HepG2 (cell line): ENCODE results near the gene MAEA. TPM values are rescaled to one million over a fixed set of nuclear protein-coding genes. Genes with fewer than 3 reads are reported as not detected.

Source experiments
- ATAC-seq: fragments of 200-7000 bp; cut with Tn5 transposase; 3 replicates; pipeline ENCODE4 v1.9.1; 2020; ENCODE audit warnings: mild to moderate bottlenecking, moderate library complexity
- BruUV-seq: library from RNA; stranded (reverse); fragments of 400-500 nt; replicated peaks from 2 replicates; lab custom pipeline; 2021; lab: Mats Ljungman, UMichigan
- CTCF ChIA-PET: fragments of 300-600 bp; formaldehyde crosslinking; extraction: SDS; loops from one replicate; lab custom pipeline; 2021; ENCODE audit warnings: low total read pairs, inconsistent platforms, low intra/inter-chr PET ratio; lab: Yijun Ruan, JAX
- POLR2A ChIA-PET: fragments of 350-600 bp; sonication (Branson Sonifier 250); formaldehyde crosslinking; loops from one replicate; lab custom pipeline; 2020; ENCODE audit warnings: antibody characterized with exemption, inconsistent platforms; lab: Yijun Ruan, JAX
- DNase-seq: peaks from one replicate; pipeline ENCODE4 v3.0.0-alpha.2; 2015; ENCODE audit warnings: low spot score
- FAIRE-seq: peaks from 3 replicates; lab custom pipeline; 2011; peaks lifted over from hg19 to GRCh38; lab: Jason Lieb, UNC
- H2AFZ ChIP-seq: one replicate; pipeline ENCODE4 v1.6.1; 2011; ENCODE audit warnings: low read length, inconsistent platforms
- H3K27ac ChIP-seq: fragments of 300-600 bp; 3 replicates; pipeline ENCODE4 v1.8.0; 2011; ENCODE audit warnings: mixed run types, mild to moderate bottlenecking, mixed read lengths, low read length, inconsistent platforms; ENCODE audit not compliant: insufficient read depth; ENCODE audit errors: extremely low read length
- H3K27me3 ChIP-seq, 2 experiments: fragments of 200-600 bp in 1 of 2; 2 replicates in 1 of 2; 3 replicates in 1 of 2; pipeline versions ENCODE4 v1.6.0 to v1.8.0; 2011; ENCODE audit warnings: low read length in 2 of 2, mild to moderate bottlenecking in 2 of 2, moderate library complexity in 2 of 2, inconsistent platforms in 1 of 2; ENCODE audit not compliant: insufficient read depth in 2 of 2, control insufficient read depth in 1 of 2
- H3K36me3 ChIP-seq, 2 experiments: fragments of 200-600 bp in 1 of 2; replicated peaks in 1 of 2; 2 replicates in 1 of 2; 3 replicates in 1 of 2; pipeline versions ENCODE4 v1.5.1 to v1.8.0; 2011; ENCODE audit warnings: low read length in 2 of 2, inconsistent platforms in 1 of 2; ENCODE audit not compliant: insufficient read depth in 2 of 2, control insufficient read depth in 1 of 2
- H3K4me1 ChIP-seq: 2 replicates; pipeline ENCODE4 v1.5.1; 2012; ENCODE audit warnings: low read length, inconsistent platforms; ENCODE audit not compliant: insufficient read depth
- H3K4me2 ChIP-seq: 2 replicates; pipeline ENCODE4 v1.6.0; 2011; ENCODE audit warnings: low read depth, low read length, inconsistent platforms
- H3K4me3 ChIP-seq, 3 experiments: fragments of 200-600 bp in 1 of 3; sonication (generic), shearing (Covaris generic) in 1 of 3; replicated peaks in 1 of 3; 2 replicates each; pipeline ENCODE4 v1.5.1; 2011 to 2016; ENCODE audit warnings: low read length in 3 of 3, inconsistent platforms in 2 of 3, low read depth in 2 of 3, mild to moderate bottlenecking in 2 of 3, control low read depth in 1 of 3, mixed read lengths in 1 of 3; ENCODE audit not compliant: insufficient read depth in 1 of 3
- H3K79me2 ChIP-seq: one replicate; pipeline ENCODE4 v1.6.1; 2011; ENCODE audit warnings: low read length, inconsistent platforms; ENCODE audit not compliant: insufficient read depth
- H3K9ac ChIP-seq: 2 replicates; pipeline ENCODE4 v1.6.0; 2011; ENCODE audit warnings: mild to moderate bottlenecking, low read depth, low read length, inconsistent platforms; ENCODE audit not compliant: insufficient read depth
- H3K9me3 ChIP-seq: 2 replicates; pipeline ENCODE4 v1.5.1; 2012; ENCODE audit warnings: mild to moderate bottlenecking, low read length
- H4K20me1 ChIP-seq: 2 replicates; pipeline ENCODE4 v1.6.0; 2011; ENCODE audit warnings: inconsistent platforms, mild to moderate bottlenecking, low read length, moderate library complexity; ENCODE audit not compliant: insufficient read depth
- ARNTL ChIP-seq: sonication (generic); formaldehyde crosslinking; IDR thresholded peaks from 2 replicates; pipeline ENCODE4 v1.4.0; 2020; ENCODE audit warnings: mild to moderate bottlenecking, missing genetic modification reagents
- MAFF ChIP-seq: IDR thresholded peaks from 2 replicates; pipeline ENCODE4 v1.6.1; 2011; ENCODE audit warnings: low read depth, low read length, improper control_type of control experiment
- MAFK ChIP-seq, 2 experiments: IDR thresholded peaks in 1 of 2; conservative IDR thresholded peaks in 1 of 2; 2 replicates each; pipeline ENCODE4 v1.6.1; 2011; ENCODE audit warnings: improper control_type of control experiment in 2 of 2, low read length in 2 of 2
- NFE2L1 ChIP-seq: sonication (generic); formaldehyde crosslinking; IDR thresholded peaks from 2 replicates; pipeline ENCODE4 v1.4.0; 2020; ENCODE audit warnings: missing genetic modification reagents, mild to moderate bottlenecking, borderline replicate concordance
- RFXAP ChIP-seq: sonication (generic); formaldehyde crosslinking; IDR thresholded peaks from 2 replicates; pipeline ENCODE4 v1.4.0; 2020; ENCODE audit warnings: missing genetic modification reagents, borderline replicate concordance
- RXRA ChIP-seq: sonication (generic); formaldehyde crosslinking; IDR thresholded peaks from 2 replicates; pipeline ENCODE4 v1.5.1; 2020; ENCODE audit warnings: missing genetic modification reagents
- STAG1 ChIP-seq: sonication (generic); formaldehyde crosslinking; IDR thresholded peaks from 2 replicates; pipeline ENCODE4 v1.4.0; 2020; ENCODE audit warnings: missing genetic modification reagents
- TMF1 ChIP-seq: sonication (generic); formaldehyde crosslinking; IDR thresholded peaks from 2 replicates; pipeline ENCODE4 v1.8.1; 2022; ENCODE audit warnings: low read depth, missing genetic modification reagents
- U2AF2 ChIP-seq: fragments of 200-400 bp; formaldehyde crosslinking; IDR thresholded peaks from 2 replicates; pipeline ENCODE4 v1.6.1; 2017; ENCODE audit warnings: low read depth, mild to moderate bottlenecking, low read length
- ZKSCAN5 ChIP-seq: sonication (generic); formaldehyde crosslinking; IDR thresholded peaks from 2 replicates; pipeline ENCODE4 v1.5.1; 2020; ENCODE audit warnings: mild to moderate bottlenecking, missing genetic modification reagents
- ZNF768 ChIP-seq: sonication (generic); formaldehyde crosslinking; IDR thresholded peaks from 2 replicates; pipeline ENCODE4 v1.4.0; 2020; ENCODE audit warnings: missing genetic modification reagents
- ZNF777 ChIP-seq: sonication (generic); formaldehyde crosslinking; IDR thresholded peaks from 2 replicates; pipeline ENCODE4 v1.4.0; 2020; ENCODE audit warnings: missing genetic modification reagents
- WGBS: methylation state at CpG from one replicate; pipeline ENCODE4 v1.1.6; 2017; ENCODE audit warnings: low lambda C conversion rate; 5-methylcytosine and 5-hydroxymethylcytosine counted together
- in situ Hi-C: cut with HindIII; loops from 2 replicates; pipeline ENCODE4 v1.10.0; 2017; ENCODE audit warnings: low pct_unique_long_range_greater_than_20kb; ENCODE audit not compliant: extremely low pct_ligation_motif_present
- intact Hi-C: fragments of 100-400 bp; cut with micrococcal nuclease; formaldehyde crosslinking; loops from one replicate; pipeline ENCODE4 v1.10.0; 2022; ENCODE audit not compliant: unreplicated experiment
- polyA plus RNA-seq, 8 experiments: library from polyadenylated mRNA; depleted of rRNA in 3 of 8; stranded (reverse) in 7 of 8; unstranded in 1 of 8; fragments of >200 nt; fragmentation: Illumina TruSeq in 4 of 8; extraction: Trizol in 4 of 8; gene quantifications; 2 replicates each; pipeline versions ENCODE4 v1.2.1 to v1.2.3, GENCODE V29; 2011 to 2016; ENCODE audit warnings: low read depth in 4 of 8, missing spikeins in 1 of 8, mixed read lengths in 1 of 8; ENCODE audit not compliant: insufficient read depth in 1 of 8
- total RNA-seq, 5 experiments: library from RNA; depleted of rRNA; stranded (reverse); fragments of >200 nt; fragmentation: Illumina TruSeq; extraction: Trizol; gene quantifications; 2 replicates each; pipeline ENCODE4 v1.2.3, GENCODE V29; 2016; ENCODE audit warnings: low read depth in 1 of 5
- TF ChIP-seq, protein P1 (sequence below): sonication (generic); formaldehyde crosslinking; IDR thresholded peaks from 2 replicates; pipeline ENCODE4 v1.8.1; 2023; ENCODE audit warnings: missing genetic modification reagents, mild to moderate bottlenecking, borderline replicate concordance
- TF ChIP-seq, protein P2 (sequence below): sonication (generic); formaldehyde crosslinking; IDR thresholded peaks from 2 replicates; pipeline ENCODE4 v1.5.0; 2020; ENCODE audit warnings: mild to moderate bottlenecking, missing genetic modification reagents, moderate library complexity
- TF ChIP-seq, protein P3 (sequence below): sonication (generic); formaldehyde crosslinking; IDR thresholded peaks from 2 replicates; pipeline ENCODE4 v1.4.0; 2020; ENCODE audit warnings: missing genetic modification reagents, mild to moderate bottlenecking, borderline replicate concordance
- TF ChIP-seq, protein P4 (sequence below): IDR thresholded peaks from 2 replicates; pipeline ENCODE4 v1.6.1; 2016
- TF ChIP-seq, protein P5 (sequence below): sonication (generic); formaldehyde crosslinking; conservative IDR thresholded peaks from 2 replicates; pipeline ENCODE4 v1.8.0; 2022; ENCODE audit warnings: low read depth, missing genetic modification reagents

Gene MAEA
- total and polyA plus RNA-seq, 2 of the 13 experiments (the other 11 are each of a cell fraction or from before 2014, with no cell fraction given), result 52.0 to 57.1 TPM

DNA sequence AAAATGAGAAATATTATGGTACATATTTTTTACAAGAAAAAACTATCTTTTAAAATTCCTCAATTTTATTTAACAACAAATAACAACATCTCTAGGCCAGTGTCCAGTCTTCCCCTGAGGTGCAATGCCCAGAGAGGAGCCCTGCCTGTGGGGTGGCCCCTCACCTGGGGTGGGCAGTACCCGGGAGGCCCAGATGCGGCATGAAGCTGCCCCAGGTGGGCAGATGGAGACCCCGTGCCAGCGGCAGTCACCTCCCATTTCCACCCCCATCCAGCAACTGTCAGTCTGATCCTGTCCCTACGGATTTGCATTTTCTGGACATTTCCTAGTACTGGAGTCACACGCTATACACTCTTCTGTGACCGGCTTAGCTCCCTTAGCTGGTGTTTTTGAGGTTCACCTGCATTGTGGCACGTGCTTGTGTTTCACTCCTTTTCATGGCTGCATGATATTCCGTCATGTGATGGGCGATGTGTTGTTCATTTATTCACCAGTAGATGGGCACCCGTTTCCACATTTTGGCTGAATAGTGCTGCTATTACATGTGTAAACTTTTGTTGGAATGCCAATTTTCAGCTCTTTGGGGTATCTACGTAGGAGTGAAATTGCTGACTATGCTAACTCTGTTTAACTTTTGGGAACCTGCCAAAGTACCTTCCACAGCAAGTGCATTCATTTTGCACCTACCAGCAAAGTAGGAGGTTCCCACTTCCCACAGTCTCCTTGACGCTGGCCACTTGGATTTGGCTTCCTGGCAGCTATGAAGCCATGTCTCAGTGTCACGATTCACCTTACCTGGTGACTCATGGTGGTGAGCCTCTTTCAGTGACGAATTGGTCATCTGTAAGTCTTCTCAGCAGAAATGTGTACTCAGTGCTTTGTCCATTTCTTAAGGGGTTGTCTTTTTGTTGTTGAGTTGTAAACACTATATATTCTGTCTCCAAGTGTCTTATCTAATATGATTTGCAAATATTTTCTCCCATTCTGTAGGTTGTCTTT is 11.7 kb upstream of the MAEA start:
- no peak overlapping the region for H3K4me2 ChIP-seq
- H3K27ac ChIP-seq, result no peak overlapping the region
- no peak for ATAC-seq
- H2AFZ ChIP-seq, result no peak overlapping the region
- no peak overlapping the region for H3K4me3 ChIP-seq
- FAIRE-seq, result no peak
- 0 out of 2 replicates have a peak, but pooled peaks cover 2% of the 10 kb centered on the region for H3K9me3 ChIP-seq
- CTCF ChIA-PET, result no interaction called here
- no TSS peak for BruUV-seq
- WGBS, result 77% methylated on average over 15 of the region's 15 CpGs
- no peak for DNase-seq
- H3K79me2 ChIP-seq, result no peaks in the 10 kb centered on the region
- no peaks in the 10 kb centered on the region for H3K36me3 ChIP-seq
- TF ChIP-seq, protein P1, sequence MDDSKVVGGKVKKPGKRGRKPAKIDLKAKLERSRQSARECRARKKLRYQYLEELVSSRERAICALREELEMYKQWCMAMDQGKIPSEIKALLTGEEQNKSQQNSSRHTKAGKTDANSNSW (CRISPR knock-in tag), result no peak
- TF ChIP-seq ARNTL (CRISPR knock-in tag) (no peak), STAG1 (CRISPR knock-in tag) (peak; percentile 42), RXRA (CRISPR knock-in tag) (no peak), NFE2L1 (CRISPR knock-in tag) (no peak), TMF1 (CRISPR knock-in tag) (no peak), RFXAP (no peak), MAFK (conservative IDR thresholded peaks at IDR 0.05 in 1 of 2, IDR thresholded peaks at IDR 0.05 in 1 of 2; ENCODE audit: low read length in 2 of 2) (peak; percentile 85 to 94), MAFF (peak; percentile 91), ZNF768 (no peak), ZKSCAN5 (CRISPR knock-in tag) (no peak), U2AF2 (no peak), ZNF777 (CRISPR knock-in tag) (no peak)
- TF ChIP-seq, protein P2, sequence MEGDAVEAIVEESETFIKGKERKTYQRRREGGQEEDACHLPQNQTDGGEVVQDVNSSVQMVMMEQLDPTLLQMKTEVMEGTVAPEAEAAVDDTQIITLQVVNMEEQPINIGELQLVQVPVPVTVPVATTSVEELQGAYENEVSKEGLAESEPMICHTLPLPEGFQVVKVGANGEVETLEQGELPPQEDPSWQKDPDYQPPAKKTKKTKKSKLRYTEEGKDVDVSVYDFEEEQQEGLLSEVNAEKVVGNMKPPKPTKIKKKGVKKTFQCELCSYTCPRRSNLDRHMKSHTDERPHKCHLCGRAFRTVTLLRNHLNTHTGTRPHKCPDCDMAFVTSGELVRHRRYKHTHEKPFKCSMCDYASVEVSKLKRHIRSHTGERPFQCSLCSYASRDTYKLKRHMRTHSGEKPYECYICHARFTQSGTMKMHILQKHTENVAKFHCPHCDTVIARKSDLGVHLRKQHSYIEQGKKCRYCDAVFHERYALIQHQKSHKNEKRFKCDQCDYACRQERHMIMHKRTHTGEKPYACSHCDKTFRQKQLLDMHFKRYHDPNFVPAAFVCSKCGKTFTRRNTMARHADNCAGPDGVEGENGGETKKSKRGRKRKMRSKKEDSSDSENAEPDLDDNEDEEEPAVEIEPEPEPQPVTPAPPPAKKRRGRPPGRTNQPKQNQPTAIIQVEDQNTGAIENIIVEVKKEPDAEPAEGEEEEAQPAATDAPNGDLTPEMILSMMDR (CRISPR knock-in tag), result peak; percentile 37; the same call in 1 of the 2 replicates
- TF ChIP-seq, protein P3, sequence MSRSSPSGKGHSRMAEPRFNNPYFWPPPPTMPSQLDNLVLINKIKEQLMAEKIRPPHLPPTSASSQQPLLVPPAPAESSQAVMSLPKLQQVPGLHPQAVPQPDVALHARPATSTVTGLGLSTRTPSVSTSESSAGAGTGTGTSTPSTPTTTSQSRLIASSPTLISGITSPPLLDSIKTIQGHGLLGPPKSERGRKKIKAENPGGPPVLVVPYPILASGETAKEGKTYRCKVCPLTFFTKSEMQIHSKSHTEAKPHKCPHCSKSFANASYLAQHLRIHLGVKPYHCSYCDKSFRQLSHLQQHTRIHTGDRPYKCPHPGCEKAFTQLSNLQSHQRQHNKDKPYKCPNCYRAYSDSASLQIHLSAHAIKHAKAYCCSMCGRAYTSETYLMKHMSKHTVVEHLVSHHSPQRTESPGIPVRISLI (CRISPR knock-in tag), result no peak
- TF ChIP-seq, protein P4, sequence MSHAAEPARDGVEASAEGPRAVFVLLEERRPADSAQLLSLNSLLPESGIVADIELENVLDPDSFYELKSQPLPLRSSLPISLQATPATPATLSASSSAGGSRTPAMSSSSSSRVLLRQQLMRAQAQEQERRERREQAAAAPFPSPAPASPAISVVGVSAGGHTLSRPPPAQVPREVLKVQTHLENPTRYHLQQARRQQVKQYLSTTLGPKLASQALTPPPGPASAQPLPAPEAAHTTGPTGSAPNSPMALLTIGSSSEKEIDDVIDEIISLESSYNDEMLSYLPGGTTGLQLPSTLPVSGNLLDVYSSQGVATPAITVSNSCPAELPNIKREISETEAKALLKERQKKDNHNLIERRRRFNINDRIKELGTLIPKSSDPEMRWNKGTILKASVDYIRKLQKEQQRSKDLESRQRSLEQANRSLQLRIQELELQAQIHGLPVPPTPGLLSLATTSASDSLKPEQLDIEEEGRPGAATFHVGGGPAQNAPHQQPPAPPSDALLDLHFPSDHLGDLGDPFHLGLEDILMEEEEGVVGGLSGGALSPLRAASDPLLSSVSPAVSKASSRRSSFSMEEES, result 0 out of 2 replicates have a peak, but pooled peaks have one; percentile 20
- TF ChIP-seq, protein P5, sequence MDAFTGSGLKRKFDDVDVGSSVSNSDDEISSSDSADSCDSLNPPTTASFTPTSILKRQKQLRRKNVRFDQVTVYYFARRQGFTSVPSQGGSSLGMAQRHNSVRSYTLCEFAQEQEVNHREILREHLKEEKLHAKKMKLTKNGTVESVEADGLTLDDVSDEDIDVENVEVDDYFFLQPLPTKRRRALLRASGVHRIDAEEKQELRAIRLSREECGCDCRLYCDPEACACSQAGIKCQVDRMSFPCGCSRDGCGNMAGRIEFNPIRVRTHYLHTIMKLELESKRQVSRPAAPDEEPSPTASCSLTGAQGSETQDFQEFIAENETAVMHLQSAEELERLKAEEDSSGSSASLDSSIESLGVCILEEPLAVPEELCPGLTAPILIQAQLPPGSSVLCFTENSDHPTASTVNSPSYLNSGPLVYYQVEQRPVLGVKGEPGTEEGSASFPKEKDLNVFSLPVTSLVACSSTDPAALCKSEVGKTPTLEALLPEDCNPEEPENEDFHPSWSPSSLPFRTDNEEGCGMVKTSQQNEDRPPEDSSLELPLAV (CRISPR knock-in tag), result no peak
- POLR2A ChIA-PET, result no interaction called here
- H3K4me1 ChIP-seq, result no peaks in the 10 kb centered on the region
- H3K27me3 ChIP-seq, result no peaks in the 10 kb centered on the region
- H3K9ac ChIP-seq, result no peak overlapping the region
- H4K20me1 ChIP-seq, result no peaks in the 10 kb centered on the region
- in situ Hi-C loops (no loop called here), intact Hi-C loops (no loop called here)
